SK-N-SH (cell line): Measurements from ENCODE around the gene UTP14C.

Experiments used
- EZH2phosphoT487 ChIP-seq: fragments of 200-600 bp; sonication (generic); IDR thresholded peaks from 2 replicates; pipeline ENCODE4 v1.6.1; 2017; ENCODE audit warnings: low read depth, mixed run types, mild to moderate bottlenecking, antibody characterized with exemption, moderate library complexity, borderline replicate concordance
- JUND ChIP-seq: IDR thresholded peaks from 2 replicates; pipeline ENCODE4 v1.4.0; 2012
- RXRA ChIP-seq: IDR thresholded peaks from 2 replicates; pipeline ENCODE4 v1.4.0; 2012; ENCODE audit warnings: low read depth, mild to moderate bottlenecking, borderline replicate concordance
- TF ChIP-seq, protein P1 (sequence below): fragments of 200-600 bp; sonication (generic); IDR thresholded peaks from 2 replicates; pipeline ENCODE4 v1.6.1; 2017; ENCODE audit warnings: antibody characterized with exemption, mild to moderate bottlenecking, moderate library complexity
- TF ChIP-seq, protein P2 (sequence below): IDR thresholded peaks from 2 replicates; pipeline ENCODE4 v1.4.0; 2012; ENCODE audit warnings: low read depth

DNA sequence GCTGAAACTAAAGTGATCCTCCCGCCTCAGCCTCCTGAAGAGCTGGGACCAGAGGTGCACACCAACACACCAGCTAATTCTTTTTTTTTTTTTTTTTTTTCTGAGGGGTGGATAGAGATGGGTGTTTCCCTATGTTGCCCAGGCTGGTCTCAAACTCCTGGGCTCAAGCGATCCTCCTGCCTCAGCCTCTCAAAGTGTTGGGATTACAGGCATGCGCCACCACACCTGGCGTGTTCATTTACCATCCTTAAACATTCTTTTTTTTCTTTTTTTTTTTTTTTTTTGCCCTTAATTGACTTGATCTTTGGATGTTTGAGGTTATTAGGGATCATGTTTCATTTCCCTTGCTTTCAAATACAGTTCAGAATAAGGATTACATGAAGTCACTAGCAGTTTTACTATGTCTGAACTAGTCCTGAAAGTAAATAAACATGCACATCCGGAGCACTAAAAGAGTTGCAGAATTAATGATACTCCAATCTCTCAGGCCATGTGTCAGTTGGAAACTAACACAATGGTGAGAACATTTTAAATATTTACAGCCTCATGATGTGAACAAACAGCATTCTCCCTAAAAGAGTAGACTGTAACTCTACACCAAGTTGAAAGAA lies 10.2 kb downstream of the UTP14C start:
- TF ChIP-seq JUND = no peak
- no peak for TF ChIP-seq RXRA
- no peak for TF ChIP-seq EZH2phosphoT487
- TF ChIP-seq, protein P1, sequence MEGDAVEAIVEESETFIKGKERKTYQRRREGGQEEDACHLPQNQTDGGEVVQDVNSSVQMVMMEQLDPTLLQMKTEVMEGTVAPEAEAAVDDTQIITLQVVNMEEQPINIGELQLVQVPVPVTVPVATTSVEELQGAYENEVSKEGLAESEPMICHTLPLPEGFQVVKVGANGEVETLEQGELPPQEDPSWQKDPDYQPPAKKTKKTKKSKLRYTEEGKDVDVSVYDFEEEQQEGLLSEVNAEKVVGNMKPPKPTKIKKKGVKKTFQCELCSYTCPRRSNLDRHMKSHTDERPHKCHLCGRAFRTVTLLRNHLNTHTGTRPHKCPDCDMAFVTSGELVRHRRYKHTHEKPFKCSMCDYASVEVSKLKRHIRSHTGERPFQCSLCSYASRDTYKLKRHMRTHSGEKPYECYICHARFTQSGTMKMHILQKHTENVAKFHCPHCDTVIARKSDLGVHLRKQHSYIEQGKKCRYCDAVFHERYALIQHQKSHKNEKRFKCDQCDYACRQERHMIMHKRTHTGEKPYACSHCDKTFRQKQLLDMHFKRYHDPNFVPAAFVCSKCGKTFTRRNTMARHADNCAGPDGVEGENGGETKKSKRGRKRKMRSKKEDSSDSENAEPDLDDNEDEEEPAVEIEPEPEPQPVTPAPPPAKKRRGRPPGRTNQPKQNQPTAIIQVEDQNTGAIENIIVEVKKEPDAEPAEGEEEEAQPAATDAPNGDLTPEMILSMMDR = no peak
- TF ChIP-seq, protein P2, sequence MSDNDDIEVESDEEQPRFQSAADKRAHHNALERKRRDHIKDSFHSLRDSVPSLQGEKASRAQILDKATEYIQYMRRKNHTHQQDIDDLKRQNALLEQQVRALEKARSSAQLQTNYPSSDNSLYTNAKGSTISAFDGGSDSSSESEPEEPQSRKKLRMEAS = no peak
